Measurements from ENCODE around the gene PLPPR3. TPM values are rescaled to one million over a fixed set of nuclear protein-coding genes. Genes with fewer than 3 reads are reported as not detected.
"Not testable (repeated sequence)": the region's sequence is repeated elsewhere in the genome, so short reads cannot be mapped to it uniquely, and the experiment has no call there.

PLPPR3 gene
- total RNA-seq, 2 donors from 2014 or later = not detected

DNA sequence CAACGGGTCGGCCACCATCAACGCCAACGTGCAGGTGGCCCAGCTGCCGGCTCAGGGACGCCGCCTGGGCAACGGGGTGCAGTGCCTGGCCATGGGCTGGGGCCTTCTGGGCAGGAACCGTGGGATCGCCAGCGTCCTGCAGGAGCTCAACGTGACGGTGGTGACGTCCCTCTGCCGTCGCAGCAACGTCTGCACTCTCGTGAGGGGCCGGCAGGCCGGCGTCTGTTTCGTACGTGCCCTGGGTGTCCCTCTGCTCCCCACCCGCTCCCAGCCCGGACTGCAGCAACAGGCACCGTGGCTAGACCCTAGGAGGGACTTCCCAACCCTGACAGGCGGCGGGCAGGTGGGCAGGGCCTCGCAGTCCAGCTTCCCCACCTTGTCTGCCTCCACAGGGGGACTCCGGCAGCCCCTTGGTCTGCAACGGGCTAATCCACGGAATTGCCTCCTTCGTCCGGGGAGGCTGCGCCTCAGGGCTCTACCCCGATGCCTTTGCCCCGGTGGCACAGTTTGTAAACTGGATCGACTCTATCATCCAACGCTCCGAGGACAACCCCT lies 33.9 kb upstream of the PLPPR3 start:
- ATAC-seq (no peak), DNase-seq (no peak)
- intact Hi-C loops (cut with DNase I, micrococcal nuclease) = no loop called here

DNA sequence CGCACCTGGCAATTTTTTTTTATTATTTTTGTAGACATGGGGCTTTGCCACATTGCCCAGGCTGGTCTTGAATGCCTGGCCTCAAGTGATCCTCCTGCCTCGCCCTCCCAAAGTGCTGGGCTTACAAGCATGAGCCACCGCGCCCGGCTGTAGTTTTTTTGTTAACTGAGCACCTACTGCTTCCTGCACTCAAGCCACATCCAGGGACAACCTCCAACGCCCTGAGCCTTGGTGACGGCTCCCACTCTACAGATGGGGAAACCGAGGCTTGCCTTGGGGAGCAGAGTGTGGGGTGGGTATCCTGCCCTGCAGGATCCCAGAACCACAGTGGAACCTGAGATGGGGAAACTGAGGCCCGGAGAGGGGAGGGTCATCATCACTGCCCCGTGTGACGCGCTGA lies 33.4 kb upstream of the PLPPR3 start:
- no peak for DNase-seq
- intact Hi-C loops (cut with DNase I, micrococcal nuclease) = no loop called here
- no peak for ATAC-seq

DNA sequence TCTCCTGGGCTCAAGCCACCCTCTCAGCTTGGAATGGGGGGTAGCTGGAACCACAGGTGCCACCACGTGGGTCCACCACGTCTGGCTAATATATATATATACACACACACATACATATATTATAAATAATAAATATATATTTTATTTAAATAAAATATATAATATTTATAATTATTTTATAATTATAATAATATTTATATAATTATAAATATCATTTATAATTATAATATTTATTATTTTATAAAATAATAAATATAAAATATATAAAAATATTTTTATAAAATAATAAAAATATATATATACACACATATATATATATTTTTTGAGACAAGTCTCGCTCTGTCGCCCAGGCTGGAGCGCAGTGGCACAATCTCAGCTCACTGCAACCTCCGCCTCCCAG lies 32.8 kb upstream of the PLPPR3 start:
- intact Hi-C loops (cut with DNase I, micrococcal nuclease) = no loop called here

DNA sequence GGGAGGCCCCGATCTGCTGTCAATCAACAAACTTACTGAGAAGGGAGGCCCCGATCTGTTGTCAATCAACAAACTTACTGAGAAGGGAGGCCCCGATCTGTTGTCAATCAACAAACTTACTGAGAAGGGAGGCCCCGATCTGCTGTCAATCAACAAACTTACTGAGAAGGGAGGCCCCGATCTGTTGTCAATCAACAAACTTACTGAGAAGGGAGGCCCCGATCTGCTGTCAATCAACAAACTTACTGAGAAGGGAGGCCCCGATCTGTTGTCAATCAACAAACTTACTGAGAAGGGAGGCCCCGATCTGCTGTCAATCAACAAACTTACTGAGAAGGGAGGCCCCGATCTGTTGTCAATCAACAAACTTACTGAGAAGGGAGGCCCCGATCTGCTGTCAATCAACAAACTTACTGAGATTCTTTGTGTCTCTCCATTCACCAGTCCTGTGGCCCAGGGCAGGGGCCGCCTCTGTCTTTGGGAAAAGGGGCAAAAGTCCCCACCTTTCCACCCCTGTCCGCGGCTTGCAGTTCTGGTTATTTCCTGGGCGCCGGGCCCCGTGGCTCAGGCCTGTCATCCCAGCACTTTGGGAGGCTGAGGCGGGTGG lies 32.0 kb upstream of the PLPPR3 start:
- intact Hi-C loops (cut with DNase I, micrococcal nuclease); DNase-seq; ATAC-seq: not testable (repeated sequence)

More for the DNA sequence above, 32.8 kb upstream of the PLPPR3 start:
- DNase-seq (no peak), ATAC-seq (no peak)

DNA sequence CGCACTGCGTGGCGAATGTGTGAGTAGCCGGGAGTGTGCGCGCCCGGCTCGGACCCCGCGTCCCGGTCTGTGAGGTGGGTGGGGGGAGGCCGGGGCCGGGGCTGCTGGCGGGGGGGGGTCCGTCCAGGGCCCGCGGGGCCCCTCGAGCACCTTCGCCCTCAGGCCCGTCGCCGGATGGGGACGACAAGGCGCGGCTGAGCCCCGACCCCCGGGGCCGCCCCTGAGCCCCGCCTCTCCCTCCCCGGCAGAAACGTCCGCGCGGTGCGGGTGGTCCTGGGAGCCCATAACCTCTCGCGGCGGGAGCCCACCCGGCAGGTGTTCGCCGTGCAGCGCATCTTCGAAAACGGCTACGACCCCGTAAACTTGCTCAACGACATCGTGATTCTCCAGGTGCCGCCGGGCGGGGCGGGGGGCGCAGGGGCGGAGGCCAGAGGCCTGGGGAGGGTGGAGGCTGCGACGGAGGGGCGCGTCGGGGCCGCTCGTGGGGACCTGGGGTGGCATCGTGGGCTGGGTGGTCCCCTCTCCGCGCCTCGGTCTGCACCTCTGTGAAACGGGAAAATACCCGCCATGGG lies 31.3 kb upstream of the PLPPR3 start:
- ATAC-seq = no peak
- intact Hi-C loops (cut with DNase I, micrococcal nuclease) = no loop called here
- DNase-seq = no peak

DNA sequence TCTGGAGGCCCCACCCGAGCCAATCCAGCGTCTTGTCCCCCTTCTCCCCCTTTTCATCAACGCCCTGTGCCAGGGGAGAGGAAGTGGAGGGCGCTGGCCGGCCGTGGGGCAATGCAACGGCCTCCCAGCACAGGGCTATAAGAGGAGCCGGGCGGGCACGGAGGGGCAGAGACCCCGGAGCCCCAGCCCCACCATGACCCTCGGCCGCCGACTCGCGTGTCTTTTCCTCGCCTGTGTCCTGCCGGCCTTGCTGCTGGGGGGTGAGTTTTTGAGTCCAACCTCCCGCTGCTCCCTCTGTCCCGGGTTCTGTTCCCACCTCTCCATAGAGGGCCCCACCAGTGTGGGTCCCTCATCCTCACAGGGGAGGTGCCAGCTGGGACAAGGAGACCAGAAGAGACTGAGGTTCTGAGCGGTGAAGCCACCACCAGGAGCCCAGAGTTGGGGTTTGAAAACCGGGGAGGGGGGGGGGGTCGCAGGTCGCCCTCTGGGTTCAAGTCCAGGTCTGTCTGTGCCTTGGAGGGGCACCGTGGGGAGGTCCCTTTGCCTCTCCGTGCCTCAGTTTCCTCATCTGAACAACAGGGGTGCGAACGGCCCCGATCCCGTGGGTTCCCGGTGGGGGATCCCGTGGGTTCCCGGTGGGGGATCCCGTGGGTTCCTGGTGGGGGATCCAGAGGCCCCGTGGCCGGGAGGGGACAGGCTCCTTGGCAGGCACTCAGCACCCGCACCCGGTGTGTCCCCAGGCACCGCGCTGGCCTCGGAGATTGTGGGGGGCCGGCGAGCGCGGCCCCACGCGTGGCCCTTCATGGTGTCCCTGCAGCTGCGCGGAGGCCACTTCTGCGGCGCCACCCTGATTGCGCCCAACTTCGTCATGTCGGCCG lies 30.6 kb upstream of the PLPPR3 start, which contains the start of gene ELANE:
TSS of gene ELANE (plus strand) at position 168 of the 878 bp plus-strand sequence. CDS start at position 194, 26 bp downstream.
- no peak for ATAC-seq
- intact Hi-C loops (cut with DNase I, micrococcal nuclease) = no loop called here

DNA sequence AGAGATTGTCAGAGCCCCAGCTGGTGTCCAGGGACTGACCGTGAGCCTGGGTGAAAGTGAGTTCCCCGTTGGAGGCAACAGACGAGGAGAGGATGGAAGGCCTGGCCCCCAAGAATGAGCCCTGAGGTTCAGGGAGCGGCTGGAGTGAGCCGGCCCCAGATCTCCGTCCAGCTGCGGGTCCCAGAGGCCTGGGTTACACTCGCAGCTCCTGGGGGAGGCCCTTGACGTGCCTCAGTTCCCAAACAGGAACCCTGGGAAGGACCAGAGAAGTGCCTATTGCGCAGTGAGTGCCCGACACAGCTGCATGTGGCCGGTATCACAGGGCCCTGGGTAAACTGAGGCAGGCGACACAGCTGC lies 29.2 kb upstream of the PLPPR3 start:
- intact Hi-C loops (cut with DNase I, micrococcal nuclease) = no loop called here
- no peak for ATAC-seq
- DNase-seq = no peak

More for the DNA sequence above, 30.6 kb upstream of the PLPPR3 start, which contains the start of gene ELANE:
- DNase-seq = no peak

DNA sequence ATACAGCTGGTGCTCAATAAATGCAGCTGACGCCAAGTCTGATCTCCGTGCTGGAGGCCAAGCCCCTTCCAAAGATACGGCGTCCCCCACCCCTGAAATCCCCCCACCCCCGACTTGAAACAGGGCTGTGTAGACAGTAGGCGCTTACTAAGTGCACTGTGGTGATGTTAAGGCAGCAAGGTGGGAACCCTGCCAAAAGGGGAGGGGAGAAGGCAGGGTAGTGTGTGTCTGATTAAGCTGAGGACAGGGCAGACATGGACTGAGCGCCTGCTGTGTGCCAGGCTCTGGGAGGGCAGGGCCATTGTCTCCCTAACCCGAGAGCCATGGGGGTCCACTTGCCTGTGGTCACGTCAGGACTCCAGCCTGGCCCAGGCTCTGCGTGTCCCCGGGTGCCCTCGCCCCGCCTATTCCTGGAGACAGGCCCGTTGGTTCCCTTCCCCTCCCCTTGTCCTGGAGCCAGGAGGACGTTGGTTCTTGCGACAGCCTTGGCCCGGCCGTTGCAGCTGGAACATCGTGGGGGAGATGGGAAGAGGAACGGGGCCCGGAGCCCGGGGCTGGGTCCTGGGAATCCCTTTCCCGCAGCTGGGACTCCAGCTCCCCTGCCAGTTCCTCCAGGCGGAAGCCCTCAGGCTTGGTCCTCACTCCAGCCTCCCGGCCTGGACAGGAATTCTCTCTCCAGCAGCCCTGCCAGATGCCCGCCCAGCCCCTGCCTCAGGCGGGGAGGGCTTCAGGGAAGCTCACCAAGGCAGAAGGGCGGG lies 28.6 kb upstream of the PLPPR3 start:
- ATAC-seq = peak; percentile 80

DNA sequence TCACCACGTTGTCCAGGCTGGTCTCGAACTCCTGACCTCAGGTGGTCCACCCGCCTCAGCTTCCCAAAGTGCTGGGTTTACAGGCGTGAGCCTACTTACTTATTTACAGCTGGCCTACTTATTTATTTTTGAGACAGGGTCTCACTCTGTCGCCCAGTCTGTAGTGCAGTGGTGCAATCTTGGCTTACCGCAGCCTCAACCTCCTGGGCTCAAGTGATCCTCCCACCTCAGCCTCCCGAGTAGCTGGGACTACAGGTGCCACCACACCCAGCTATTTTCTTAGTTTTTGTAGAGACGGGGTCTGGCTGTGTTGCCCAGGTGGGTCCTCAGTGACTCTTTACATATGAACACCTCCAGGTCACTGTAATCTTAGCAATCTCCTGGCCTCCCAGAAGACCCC lies 27.4 kb upstream of the PLPPR3 start:
- intact Hi-C loops (cut with DNase I, micrococcal nuclease); ATAC-seq; DNase-seq: not testable (repeated sequence)

More for the DNA sequence above, 28.6 kb upstream of the PLPPR3 start:
- DNase-seq = peak; percentile 70 to 86
- intact Hi-C loops (cut with DNase I, micrococcal nuclease) = no loop called here

DNA sequence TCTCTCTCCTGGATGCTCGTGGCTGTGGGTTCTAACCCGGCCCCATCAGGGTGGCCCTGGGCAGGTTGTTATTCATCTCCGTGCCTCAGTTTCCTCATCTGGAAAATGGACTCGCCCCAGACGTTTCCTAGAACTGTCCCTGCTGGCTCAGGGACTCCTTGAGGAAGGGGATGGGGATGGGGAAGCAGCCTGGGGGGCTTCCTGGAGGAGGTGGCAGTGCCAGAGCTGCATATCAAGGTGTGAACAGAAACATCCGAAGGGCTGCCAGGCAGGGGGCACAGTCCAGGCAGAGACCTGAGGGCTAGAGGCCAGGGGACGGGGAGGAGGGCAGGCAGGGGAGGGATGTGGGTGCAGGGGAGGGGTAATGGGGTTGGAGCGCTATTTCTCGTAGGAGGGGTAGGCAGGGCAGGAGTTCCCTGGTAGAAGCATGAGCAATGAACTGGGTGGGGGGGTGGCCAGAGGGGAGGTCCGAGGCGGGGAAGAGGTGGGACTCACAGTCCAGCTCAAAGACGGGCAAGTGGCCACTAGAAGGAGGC lies 26.7 kb upstream of the PLPPR3 start:
- intact Hi-C loops (cut with DNase I, micrococcal nuclease) = no loop called here
- DNase-seq (no peak), ATAC-seq (no peak)

DNA sequence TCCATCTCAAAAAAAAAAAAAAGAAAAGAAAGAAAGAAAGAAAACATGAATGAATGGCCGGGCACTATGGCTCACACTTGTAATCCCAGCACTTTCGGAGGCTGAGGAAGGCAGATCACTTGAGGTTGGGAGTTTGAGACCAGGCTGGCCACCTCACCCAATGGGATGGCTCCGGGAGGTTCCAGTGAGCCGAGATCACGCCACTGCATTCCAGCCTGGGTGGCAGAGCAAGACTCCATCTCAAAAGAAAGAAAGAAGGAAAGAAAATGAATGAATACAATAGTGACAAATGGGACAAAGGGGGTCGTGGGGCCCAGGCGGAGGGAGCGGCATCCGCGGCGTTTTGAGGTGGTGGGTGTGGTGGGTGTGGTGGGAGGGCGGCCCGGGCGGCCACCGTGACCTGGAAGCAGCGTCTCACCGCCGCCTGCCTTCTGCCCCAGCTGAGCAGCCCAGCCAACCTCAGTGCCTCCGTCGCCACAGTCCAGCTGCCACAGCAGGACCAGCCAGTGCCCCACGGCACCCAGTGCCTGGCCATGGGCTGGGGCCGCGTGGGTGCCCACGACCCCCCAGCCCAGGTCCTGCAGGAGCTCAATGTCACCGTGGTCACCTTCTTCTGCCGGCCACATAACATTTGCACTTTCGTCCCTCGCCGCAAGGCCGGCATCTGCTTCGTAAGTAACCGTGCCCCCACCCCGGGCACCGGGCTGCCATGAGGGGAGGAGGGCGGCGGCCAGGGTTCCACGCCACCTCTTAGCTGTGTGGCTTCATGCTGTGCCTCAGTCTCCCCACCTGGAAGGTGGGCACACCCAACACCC lies 24.2 kb upstream of the PLPPR3 start:
- DNase-seq = no peak
- intact Hi-C loops (cut with DNase I, micrococcal nuclease) = no loop called here
- no peak for ATAC-seq

DNA sequence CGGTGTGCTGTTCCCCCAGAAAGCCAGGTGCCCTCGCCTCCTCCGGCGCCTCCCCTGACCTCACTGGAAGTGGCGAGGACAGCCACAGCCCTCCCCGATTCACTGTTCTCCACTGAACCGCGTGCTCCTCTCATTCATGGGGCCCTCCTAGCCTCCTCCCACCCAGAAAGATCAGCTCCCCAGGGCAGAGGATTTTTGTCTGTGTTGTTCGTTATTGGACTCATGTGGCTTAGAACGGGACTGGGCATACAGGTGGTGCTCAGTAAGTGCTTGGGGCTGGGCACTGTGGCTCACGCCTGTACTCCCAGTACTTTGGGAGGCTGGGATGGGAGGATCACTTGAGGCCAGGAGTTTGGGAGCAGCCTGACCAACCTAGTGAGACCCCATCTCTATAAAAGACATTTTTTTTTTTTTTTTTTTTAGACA lies 22.8 kb upstream of the PLPPR3 start:
- DNase-seq (no peak), ATAC-seq (peak; percentile 14)
- intact Hi-C loops (cut with DNase I, micrococcal nuclease) = no loop called here

DNA sequence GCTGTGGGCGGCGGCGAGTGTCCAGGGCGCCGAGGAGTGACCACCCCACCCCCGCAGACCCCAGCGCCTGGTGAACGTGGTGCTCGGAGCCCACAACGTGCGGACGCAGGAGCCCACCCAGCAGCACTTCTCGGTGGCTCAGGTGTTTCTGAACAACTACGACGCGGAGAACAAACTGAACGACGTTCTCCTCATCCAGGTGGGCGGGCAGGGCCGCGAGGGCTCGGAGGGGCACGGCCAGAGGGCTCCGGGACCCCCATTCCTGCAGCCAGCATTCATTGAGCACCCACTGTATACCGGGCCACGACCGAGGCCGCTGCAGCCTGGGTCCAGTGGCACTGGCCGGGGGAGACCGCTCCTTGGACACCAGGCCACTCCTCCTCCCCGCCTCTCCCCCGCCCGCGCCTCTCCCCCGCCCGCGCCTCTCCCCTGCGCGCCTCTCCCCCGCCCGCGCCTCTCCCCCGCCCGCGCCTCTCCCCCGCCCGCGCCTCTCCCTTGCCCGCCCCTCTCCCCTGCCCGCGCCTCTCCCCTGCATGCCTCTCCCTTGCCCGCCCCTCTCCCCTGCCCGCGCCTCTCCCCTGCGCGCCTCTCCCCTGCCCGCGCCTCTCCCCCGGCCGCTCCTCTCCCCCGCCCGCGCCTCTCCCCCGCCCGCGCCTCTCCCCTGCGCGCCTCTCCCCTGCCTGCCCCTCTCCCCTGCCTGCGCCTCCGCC lies 22.2 kb upstream of the PLPPR3 start:
- ATAC-seq (peak; percentile 60), DNase-seq (no peak)
- intact Hi-C loops (cut with DNase I, micrococcal nuclease) = no loop called here

DNA sequence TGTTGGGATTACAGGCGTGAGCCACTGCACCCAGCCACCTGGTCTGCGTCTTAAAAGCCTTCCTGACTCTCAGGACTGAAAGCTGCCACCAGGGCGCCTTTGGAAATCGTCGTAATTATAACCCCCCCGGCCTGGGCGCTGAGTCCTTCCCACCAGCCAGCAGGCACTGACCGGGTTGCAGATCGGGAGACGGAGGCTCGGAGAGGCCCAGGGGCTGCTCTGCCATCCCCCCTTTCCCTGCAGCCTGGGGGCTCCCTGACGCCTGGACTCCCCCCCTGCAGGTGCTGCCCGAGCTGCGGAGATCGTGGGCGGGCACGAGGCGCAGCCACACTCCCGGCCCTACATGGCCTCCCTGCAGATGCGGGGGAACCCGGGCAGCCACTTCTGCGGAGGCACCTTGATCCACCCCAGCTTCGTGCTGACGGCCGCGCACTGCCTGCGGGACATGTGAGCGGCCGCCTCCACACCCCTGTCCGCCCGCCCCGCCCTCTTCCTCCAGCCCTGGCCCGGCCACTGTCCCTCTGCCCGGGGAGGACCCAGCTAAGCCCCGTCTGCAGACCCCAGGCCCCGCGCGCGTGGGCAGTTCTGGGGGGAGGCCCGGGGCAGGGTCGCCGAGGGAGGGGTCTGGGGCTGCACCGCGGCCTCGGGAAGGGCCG lies 21.6 kb upstream of the PLPPR3 start:
- DNase-seq (no peak), ATAC-seq (peak; percentile 80)
- intact Hi-C loops (cut with DNase I, micrococcal nuclease) = no loop called here

DNA sequence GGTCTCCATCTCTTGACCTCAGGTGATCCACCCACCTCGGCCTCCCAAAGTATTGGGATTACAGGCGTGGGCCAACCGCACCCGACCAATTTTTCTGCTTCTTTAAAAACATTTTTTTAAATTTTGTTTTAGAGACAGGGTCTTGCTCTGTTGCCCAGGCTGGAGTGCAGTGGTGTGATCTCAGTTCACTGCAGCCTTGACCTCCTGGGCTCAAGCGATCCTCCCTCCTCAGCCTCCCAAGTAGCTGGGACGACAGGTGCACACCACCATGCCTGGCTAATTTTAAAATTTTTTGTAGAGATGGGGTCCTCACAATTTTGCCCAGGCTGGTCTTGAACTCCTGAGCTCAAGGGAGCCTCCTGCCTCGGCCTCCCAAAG lies 21.0 kb upstream of the PLPPR3 start:
- intact Hi-C loops (cut with DNase I, micrococcal nuclease); DNase-seq; ATAC-seq: not testable (repeated sequence)

DNA sequence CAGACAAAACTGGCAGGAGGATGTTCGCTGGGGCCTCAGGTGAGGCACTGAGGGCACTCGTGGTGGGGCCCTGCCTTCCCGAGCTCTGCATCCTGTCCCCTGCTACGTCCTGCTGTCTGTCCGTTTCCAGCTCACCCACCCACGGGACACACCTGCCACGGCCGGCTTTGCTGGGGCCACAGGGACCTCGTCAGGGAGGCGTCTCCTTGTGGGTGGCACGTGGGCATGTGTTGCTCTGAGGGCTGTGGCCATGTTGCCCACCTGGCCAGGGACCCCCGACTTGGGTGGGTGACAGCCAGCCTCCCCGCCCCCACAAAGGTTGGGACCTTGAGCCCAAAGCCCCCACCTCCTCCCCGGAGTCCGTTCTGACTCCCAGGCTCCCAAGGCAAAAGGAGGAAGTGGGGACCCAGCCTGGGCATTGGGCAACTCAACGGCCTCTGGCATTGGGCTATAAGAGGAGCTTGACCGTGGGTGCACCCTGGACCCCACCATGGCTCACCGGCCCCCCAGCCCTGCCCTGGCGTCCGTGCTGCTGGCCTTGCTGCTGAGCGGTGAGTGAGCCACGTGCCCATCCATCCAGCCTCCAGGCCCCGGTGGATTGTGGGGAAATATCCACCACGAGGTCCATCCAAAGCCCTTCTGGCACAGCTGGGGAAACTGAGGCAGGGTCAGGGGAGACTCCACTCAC lies 18.9 kb upstream of the PLPPR3 start, which contains the start of gene PRTN3:
TSS of gene PRTN3 (plus strand) at position 481 of the 688 bp plus-strand sequence. CDS start at position 491, 10 bp downstream.
- DNase-seq (no peak), ATAC-seq (no peak)
- intact Hi-C loops (cut with DNase I, micrococcal nuclease) = no loop called here
